ENCODE data around the gene C19orf38.
"Not testable (repeated sequence)": the region's sequence is repeated elsewhere in the genome, so short reads cannot be mapped to it uniquely, and the experiment has no call there.

C19orf38 gene

DNA sequence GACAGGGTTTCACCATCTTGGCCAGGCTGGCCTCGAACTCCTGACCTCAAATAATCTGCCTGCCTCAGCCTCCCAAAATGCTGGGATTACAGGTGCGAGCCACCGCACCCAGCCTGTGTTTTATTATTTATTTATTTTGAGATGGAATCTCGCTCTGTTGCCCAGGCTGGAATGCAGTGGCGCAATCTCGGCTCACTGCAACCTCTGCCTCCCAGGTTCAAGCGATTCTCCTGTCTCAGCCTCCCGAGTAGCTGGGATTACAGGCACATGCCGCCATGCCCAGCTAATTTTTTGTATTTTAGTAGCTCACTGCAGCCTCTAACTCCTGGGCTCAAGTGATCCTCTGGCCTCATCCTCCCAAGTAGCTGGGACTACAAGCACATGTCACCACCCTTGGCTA is 29.4 kb downstream of the C19orf38 start:
- DNase-seq = not testable (repeated sequence)

DNA sequence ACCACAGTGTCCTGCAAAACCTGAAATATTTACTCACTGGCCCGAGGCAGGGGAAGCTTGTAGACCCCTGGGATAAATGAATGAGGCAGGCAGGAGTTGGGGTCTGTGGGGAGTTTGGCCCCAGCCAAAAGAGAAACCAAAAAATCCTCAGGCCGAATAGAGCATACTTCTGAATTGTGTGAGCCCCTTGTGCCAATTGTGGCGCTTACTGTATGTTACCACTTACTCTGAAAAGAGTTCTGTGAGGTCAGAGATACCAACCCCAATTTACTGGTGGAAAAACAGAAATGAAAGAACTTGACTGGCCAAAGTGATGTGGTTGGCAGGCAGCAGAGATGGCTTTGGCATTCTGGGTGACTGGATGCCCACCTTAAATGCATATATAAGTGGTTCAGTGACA is 30.0 kb downstream of the C19orf38 start:
- no peak for DNase-seq

DNA sequence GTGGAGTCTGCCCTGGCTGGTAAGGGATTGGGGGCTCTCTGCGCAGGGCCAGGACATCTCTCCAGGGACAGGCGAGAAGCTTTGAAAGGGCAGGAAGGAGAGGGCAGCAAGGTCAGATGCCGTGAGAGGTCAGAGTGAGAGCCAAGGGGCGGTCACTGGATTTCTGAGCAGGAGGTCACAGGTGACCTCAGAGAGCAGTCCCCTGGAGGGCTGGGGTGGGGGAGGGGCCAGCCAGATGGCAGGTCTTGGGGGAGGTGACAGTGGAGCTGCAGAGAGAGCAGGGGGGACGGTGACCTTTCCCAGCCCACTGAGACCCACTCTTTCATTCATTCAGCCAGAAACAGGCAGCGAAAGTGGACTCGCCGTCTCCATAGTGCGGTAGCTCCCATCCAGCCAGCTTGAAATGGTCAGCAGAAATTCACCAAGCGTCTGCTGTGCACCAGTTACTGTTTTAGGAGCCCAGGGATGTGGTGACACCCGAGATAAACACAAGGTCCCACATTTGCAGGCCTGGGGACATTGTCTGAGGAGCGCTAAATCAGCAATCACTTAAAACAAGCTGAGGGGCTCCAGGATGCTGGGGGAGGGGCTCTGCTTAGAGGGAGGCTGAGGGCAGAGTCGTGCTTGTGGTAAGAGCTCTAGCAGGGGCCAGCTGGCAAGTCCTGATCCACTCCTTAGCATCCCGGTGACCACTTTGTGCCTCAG is 33.3 kb downstream of the C19orf38 start:
- DNase-seq = no peak

DNA sequence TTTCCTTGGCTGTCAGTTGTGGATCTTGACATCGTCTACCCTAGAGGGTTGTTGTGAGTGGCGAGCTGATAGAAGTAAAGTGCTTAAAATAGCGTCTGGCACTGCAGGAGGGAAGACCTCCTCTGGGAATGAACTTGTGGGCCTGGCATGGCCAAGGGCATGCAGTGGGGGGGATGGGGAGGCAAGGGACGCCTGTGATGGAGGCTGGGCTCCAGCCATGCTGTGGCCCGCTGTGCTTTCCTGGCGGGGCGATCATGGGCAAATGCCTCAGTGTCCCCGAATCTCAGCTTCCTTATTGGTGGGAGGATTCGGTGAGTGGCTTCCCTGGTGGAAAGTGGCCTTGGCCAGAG is 33.9 kb downstream of the C19orf38 start:
- DNase-seq = no peak

DNA sequence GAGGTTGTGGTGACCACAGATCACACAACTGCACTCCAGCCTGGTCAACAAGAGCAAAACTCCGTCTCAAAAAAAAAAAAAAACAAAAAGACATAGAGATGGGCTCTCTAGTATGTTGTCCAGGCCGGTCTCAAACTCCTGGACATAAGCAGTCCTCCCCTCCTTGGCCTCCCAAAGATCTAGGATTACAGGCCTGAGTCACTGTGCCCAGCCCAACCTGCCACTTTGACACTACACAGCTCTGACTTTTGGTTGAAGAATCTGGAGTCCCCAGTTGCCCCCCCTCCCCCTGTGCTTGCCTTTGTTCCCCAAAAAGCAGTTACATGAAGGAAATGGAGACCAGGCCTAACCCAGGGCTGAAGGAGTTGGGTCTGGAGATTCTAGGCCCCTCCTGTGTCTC is 36.1 kb downstream of the C19orf38 start:
- DNase-seq = no peak

DNA sequence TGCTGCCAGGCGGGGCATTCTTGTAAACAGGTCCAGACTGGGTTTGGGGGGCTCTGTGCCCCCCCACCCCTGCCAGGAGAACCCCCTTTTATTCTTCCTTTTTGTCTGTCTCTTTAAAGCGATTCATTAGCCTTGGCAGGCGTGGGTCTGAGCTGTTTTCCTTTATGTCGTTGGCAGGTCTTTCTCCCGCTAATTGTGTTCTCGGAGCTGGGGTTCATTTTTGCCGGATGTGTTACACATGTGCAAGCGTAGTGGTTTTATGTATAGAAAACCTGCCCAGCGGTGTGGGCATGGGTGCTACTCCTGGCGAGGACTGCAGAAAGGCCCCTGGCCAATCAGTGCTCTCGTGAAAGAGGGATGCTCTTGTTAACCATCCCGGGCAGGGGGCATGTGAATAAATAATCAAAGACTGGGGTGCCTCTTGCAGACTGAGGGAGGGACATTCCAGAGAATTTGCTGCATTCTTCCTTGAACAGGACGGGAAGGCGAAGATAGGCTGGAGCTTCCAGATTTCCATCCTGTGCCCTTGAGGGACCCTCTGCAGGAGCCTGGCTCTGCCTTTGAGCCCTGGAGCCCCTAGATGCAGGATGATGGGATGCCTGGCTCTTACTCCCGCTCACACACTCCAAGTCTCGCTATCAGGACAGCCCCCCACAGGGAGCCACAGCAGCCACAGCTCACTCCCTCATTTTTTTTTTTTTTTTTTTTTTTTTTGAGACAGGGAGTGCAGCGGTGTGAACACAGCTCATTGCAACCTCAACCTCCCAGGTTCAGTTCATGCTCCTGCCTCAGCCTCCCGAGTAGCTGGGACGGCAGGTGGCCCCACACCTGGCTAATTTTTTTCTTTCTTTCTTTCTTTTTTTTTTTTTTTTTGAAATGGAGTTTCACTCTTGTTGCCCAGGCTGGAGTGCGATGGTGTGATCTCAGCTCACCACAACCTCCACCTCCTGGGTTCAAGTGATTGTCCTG is 37.3 kb downstream of the C19orf38 start:
- no peak for DNase-seq

DNA sequence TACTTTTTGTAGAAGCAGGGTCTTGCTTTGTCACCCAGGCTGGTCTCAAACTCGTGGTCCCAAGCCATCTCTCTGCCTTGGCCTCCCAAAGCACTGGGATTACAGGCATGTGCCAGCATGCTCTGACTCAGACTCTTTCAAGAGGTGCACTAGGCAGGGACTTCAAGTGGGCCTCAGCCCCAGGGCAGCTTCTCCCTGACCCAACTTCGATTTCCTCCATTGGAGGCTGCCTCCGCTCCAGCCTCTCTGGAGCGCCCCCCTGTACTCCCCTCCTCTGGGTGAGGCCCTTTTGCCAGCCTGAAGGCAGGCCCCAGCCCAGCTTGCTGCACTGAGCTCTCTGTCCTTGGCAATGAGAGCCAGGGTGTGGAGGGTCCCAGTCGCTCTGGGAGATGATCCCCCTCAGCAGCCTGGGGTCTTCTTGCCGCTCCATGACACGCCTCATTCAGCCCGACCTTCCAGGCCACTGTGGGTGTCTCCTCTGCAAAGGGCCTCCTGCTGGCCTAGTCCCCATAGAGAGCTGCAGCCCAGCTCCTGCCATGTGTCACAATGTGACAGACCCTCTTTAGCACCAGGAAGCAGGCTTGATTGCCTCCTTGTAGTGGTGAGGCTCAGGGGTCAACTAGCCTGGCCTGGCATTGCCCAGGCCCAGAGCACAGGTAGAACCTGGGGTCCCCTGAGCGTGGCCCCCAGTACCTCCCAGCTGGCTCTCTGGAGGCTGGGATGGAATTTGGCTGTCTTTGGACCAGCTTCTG is 39.6 kb downstream of the C19orf38 start:
- no peak for DNase-seq

DNA sequence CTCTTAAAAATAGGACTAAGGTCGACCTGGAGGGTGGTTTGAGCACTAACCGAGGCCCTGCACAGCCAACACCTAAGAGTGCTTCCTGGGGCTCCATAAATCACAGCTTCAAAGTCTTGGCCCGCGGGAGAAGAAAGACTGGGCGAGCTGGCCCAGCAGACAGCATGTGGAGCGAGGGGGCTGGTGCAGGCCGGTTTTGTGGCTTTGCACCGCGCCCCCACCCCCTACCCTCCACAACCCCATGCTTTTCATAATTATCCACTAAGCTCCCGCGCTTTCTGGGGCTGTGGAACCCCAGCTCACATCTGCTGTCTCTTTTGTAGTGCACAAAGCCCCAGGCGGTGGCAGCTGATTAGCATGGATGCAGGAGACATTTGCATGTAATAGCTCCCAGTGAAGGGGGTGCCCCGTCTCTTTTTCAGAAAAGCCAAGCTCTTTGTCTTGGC is 40.2 kb downstream of the C19orf38 start:
- no peak for DNase-seq

DNA sequence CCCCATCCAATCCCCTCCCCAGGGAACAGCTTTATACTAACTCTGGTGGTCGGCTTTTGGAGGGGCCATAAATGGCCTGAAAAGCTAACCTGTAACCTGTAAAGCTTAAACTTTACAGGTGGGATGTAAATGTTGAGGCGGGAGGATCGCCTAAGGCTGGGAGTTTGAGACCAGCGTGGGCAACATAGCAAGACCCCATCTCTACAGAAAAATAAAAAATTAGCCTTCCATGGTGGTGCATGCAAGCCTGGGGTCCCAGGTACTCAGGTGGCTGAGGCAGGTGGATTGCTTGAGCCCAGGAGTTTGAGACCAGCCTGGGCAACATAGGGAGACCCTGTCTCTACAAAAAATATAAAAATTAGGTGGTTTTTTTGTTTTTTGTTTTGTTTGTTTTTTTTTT is 41.7 kb downstream of the C19orf38 start:
- DNase-seq = no peak

DNA sequence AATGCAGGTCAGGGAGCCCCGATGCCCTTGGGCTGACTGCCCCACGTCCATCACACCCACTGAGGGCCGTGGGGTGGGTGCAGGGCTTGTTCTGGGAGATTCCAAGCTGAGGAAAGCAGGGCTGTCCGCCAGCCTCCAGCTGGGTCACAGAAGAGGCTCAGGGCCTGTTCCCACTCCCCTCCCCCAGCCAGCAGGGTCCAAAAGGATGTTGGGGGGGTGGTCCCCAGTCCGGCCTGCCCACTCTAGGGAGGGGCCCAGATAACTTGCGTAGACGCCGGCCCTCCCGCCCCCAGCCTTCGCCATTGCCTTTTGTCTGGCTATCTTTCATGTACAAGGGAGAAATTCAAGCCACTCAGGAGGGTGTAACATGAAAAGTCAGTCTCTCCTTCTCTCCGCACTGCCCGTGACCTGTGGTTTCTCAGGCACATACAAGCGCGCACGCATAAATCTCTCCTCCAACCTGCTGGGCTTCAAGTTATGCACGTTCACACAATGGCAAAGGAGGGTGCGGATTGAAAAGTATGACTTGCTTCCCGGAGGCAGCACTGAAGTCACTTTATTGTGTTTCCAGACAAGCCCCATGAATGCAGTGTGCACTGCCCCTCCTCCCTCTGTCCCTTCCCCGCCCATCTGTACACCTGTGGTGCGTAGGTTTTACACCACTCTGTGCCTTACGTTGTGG is 43.3 kb downstream of the C19orf38 start:
- no peak for DNase-seq

DNA sequence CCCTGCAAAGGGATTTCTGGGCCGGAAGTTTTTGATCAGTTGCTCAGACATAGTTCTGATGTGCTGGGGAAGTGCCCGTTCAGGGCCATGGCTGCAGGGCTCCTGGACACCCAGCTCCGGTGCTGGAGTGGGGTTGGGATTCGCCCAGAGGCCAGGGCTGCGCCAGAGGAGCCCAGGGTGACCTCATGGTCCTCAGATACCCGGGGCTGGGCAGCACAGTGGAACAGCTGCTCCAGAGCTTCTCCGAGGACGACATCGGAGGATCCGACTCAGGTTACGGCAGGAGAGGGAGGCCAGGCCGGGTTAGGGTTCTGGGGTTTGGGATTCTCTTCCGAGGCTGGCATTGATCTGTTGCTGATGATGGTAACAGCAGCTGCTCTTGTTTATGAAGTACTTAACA is 44.0 kb downstream of the C19orf38 start:
- DNase-seq = no peak

DNA sequence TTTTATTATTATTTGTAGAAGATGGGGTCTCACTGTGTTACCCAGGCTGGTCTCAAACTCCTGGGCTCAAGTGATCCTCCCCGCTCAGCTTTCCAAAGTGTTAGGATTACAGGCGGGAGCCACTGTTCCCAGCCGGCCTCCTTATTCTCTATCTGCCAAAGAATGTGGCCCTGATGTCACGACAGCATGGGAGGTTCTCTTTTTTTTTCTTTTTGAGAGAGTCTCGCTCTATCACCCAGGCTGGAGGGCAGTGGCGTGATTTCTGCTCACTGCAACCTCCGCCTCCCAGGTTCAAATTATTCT is 46.6 kb downstream of the C19orf38 start:
- no peak for DNase-seq

DNA sequence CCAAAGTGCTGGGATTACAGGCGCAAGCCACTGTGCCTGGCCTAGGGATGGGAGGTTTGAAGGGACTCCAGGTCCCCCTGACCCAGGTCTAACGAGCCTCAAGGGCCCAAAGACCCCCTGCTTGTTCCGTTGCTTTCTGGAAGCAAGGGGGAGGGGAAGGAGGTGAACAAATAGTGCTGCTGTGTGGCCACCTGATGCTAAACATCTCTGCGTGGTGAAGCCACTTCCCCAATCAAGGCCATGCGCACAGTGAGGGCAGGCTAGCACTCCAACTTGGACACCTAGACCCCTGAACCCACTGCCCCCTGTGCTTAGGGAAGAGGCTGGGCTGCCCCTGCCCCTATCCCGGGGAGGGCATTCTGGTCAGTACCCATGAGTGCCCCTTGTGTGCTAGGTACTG is 47.1 kb downstream of the C19orf38 start:
- no peak for DNase-seq

DNA sequence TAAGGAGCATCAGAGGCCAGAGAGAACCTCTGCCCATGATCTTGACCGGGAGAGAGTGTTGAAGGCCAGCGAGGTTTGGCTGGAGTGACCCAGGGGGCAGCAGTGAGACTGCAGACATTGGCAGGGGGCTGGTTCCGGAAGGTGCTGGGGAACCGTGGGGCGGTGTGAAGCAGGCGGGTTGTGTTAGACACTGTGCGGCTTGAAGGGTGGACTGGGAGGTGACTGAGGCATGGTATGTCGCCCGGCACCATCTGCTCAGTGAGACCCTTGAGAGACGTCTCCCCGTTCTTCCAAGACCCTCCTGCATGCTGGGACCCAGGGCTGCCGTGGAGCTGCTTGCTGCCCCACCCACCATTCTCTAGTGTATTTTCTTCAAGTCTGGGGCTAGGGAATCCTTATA is 47.7 kb downstream of the C19orf38 start:
- no peak for DNase-seq

DNA sequence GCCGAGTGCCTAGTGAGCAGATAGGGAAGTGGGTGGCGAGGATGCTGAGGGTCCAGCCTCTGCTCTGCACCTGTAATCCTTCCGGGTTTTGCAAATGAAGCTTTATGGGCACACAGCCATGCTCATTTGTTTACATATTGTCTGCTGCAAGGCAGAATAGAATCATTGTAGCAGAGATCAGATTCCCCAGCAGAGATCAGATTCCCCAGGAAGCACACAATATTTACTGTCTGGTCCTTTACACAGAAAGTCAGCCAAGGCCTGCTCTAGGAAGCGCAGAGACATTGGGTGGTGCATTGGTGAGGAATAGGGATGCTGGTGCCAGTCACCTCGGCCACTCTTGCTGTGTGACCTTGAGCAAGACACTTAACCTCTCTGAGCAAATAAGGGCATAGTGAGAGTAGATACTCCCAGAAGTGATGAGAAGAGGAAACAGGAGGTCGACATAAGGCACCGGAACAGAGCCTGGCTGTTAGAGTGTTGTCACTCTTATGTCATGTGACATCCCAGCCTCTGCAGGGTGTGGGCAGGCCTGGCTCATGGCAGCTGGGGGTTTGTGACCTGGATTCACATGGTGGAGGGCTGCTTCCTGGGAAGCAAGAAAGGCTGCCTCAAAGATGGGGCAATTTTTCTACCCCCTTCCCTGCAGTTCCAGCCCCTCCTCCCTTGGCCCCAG is 48.8 kb downstream of the C19orf38 start:
- DNase-seq = peak; percentile 9

DNA sequence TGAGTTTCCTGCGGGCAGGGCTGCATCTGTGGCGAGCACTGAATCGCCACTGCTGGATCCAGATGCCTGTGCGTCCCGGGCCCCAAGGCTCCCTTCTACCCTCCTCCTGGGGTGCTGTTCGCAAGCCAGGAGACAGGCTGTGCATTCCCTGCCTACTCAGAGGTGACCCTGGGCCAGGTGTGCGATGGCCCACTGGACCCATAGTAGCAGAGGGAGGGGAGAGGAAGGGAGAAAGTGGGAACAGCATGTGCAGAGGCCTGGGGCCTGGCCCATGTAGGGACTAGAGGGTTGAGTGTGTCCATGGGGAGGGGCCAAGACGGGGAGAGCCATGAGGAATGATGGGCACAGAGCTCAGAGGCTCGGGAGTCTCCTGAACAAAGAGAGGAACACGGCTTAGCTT is 50.4 kb downstream of the C19orf38 start:
- no peak for DNase-seq

DNA sequence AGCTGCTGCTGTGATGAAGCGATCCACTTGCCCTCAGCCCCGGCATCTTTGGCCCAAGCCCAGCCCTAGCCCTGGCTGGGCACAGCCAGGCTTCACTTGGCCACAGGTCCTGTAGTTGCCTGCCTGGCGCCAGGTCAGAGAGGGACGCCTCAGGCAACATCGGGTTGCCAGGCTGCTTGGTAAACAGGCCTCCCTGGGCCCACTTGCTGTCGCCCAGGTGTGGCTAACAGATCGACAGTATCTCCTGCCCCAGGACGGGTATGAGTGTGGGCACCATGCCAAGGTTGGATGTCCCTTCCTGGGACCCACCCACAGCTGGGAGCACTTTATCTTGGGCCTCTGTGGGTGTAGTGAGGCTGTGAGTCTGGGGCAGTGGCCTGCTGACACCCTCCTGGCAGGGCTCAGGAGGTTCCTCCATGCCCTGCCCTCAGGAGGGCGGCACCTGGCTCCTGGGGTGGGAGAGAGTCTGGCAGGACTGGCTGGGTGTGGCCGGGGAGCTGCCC is 51.0 kb downstream of the C19orf38 start:
- no peak for DNase-seq

DNA sequence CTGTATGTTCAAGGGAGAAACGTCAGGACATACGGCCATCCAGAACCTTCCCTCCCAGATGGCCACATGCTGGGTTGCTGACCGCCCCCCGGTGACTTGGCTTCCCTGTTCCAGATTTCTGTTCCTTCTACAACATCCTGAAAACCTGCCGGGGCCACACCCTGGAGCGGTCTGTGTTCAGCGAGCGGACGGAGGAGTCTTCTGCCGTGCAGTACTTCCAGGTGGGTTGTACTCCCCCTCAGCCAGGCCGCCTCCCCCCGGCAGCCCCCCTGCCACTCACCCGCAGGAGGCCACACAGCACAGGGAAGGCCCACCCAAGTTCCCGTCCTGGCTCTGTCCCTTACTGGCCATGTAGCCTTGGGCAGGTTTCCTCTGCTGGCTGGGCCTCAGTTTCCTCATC is 59.7 kb downstream of the C19orf38 start:
- DNase-seq = no peak

DNA sequence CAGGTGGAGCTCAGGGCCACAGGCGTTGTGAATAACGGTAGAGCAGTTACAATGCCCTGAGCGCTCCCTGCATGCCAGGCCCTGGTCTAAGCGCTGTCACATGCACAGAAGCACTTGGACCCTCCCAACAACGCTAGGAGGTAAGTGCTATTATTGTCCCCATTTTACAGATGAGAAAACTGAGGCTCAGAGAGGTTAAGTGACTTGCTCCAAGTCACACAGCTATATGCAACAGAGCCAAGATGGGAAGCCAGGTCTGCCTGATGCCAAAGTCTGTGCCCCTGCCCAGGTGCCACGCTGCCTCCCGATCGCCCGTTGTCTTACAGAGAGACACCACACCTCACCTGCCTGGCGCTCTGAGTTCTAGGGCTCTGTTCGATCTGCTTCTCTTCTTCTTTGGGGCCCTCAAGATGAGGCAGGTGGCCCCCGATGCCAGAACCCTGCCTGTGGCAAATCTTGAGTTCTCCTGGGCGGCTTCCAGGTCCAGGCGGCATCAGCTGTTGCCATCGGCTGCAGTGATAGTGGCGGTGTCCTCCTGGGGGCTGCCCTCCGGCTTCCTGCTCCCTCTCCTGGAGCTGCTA is 60.3 kb downstream of the C19orf38 start:
- DNase-seq = no peak

DNA sequence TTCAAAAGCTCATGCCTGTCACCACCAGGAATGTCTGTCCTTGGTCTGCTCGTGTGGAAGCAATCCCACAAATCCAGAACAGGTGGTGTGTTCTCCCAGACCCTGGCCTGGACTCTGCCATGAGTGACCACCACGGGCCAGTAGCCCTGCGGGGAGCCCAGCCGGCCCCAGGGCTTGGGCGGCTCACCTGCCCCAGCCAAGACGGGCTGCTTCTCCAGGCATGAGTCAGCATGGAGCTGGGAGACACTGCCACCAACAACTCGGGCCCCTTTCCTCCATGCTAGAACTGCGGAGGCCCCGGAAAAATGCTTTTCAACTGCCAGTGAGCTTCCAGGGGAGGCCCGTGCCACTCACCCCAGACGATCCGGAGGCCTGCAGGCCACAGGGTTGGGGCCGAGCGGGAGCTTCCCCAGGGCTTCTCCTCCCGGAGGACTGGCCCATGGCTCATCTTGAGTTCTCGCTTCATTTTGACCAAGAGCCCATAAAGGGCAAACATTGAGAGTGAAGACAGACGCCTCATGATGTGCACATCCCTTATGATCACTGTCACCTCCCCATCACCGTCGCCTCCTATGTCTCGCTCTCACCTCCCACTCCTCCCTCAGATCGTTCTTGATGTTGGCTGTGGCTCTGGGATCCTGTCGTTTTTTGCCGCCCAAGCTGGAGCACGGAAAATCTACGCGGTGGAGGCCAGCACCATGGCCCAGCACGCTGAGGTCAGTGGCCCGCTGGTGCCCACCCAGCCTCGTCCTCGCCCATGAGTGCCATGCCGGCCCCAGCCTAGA is 63.6 kb downstream of the C19orf38 start:
- DNase-seq = no peak

DNA sequence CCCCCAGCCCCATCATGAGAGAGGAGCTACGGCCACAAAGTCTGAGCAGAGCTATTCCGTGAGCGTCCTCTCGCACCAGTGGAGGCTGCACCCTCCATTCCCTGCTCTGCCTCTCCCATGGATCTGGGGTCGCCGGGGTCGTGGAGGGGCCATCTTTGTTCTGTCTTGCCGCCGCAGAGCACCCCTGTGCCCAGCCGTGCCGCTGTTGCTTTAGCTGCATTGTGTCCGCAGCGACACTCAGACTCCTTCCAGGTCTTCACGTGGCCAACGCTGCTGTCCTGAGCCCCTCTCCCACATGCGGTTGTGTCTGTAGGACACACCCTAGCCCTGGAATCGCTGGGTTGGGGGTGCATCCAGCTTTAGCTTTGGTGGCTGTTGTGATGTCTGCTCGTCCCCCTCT is 64.4 kb downstream of the C19orf38 start:
- DNase-seq = no peak
